HG03039 (cell line): Measurements from ENCODE around the gene SLC26A9.
"Not testable (repeated sequence)": the region's sequence is repeated elsewhere in the genome, so short reads cannot be mapped to it uniquely, and the experiment has no call there.

Source experiments
- ATAC-seq: cut with Tn5 transposase; IDR thresholded peaks from one replicate; pipeline ENCODE4 v1.9.1; 2021; ENCODE audit warnings: mild to moderate bottlenecking, moderate library complexity; ENCODE audit not compliant: unreplicated experiment

SLC26A9 gene

GRCh38 chr1:205896351-205896750, 46.9 kb downstream of the SLC26A9 start:
- ATAC-seq = no peak

DNA sequence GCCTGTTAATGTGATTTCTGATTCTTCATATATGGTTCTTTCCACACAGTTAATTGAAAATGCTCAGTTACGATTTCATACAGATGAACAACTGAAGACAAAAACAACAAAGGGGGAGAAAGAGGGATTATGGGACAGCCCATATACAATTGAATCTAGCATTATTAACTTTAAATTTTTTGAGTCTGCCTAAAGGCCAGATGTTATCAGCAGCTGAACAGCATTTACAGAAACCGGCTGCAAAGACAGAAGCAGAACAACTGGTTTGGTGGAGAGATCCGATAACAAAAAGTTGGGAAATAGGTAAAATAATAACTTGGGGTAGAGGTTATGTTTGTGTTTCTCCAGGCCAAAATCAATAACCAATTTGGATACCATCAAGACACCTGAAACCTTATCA, 49.1 kb downstream of the SLC26A9 start:
- not testable (repeated sequence) for ATAC-seq

DNA sequence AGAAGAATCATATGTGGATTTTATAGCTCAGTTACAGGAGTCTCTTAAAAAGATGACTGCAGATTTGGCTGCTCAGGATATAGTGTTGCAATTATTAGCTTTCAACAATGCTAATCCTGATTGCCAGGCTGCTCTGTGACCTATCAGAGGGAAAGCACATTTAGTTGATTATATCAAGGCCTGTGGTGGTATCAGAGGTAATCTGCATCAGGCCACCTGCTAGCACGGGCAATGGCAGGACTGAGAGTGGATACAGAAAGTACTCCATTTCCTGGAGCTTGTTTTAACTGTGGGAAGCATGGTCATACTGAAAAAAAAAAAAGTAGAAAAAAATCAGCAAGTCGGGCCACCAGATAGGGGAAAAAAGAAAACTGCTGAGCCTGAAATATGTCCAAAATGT, 51.1 kb downstream of the SLC26A9 start:
- ATAC-seq = not testable (repeated sequence)

DNA sequence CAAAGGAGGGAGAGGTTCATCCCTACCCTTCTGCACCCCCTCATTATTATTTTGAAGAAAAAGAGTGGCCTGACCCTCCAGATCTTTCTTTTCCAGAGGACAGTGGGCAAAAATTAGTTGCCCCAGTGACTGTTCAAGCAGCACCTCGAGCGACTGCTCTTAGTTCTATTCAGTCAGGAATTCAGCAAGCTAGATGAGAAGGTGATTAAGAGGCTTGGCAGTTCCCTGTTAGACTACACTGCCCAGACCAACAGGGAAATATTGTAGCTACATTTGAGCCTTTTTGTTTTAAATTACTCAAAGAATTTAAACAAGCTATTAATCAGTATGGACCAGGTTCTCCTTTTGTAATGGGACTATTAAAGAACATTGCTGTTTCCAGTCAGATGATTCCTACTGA, 51.8 kb downstream of the SLC26A9 start:
- not testable (repeated sequence) for ATAC-seq

GRCh38 chr1:205890631-205891030, 52.6 kb downstream of the SLC26A9 start:
- not testable (repeated sequence) for ATAC-seq

DNA sequence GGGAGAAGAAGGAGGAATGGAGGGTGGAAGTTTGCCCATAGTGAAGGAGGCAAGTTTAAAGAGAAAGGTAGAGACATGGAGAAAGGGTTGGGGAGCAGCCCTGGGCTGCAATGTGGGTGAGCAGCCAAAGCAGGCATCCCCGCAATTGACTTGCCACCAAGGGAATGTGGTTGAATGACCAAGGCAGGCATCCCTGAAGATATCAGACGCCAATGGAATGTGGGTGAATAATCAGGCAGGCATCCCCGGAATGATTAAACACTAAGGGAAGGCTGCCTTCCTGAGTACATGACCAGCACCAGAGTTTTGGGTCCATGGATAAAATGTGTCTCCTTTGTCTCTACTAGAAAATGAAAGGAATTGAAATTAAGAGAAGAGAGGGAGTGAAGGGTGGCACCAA, 53.5 kb downstream of the SLC26A9 start:
- not testable (repeated sequence) for ATAC-seq

- not testable (repeated sequence) for ATAC-seq
Observed at GRCh38 chr1:205889006-205889405, 54.2 kb downstream of the SLC26A9 start.

- no peak for ATAC-seq
Observed at GRCh38 chr1:205883792-205884191, 59.5 kb downstream of the SLC26A9 start.

DNA sequence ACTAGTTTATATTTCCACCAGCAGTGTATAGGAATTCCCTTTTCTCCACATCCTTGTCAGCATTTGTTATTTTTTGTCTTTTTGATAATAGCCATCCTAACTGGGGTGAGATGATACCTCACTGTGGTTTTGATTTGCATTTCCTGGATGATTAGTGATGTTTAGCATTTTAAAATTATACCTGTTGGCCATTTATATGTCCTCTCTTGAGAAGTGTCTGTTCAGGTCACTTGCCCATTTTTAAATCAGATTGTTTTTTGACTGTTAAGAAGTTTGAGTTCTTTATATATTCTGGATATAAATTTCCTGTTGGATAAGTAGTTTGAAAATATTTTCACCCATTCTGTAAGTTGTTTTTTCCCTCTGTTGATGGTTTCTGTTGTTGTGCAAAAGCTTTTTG, 62.3 kb downstream of the SLC26A9 start:
- no peak for ATAC-seq

DNA sequence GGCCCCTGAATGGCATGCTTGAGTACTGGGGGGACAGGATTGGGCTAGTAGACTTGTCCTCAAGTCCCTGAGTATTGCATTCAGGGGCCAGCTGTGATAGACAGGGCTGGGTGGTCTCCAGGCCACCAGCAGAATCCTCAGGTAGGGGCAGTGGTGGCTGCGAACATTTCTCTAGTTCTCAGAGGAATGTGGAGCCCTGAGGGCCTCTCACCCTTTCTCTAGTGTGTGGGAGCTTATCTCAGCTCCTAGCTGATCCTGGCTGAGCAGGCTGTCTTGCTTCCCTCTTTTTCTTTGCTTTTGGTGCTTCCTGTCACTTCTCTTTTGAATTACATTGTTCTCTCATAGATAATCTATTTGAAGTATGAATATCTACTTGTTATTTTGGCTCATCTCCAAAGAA, 63.3 kb downstream of the SLC26A9 start:
- no peak for ATAC-seq

DNA sequence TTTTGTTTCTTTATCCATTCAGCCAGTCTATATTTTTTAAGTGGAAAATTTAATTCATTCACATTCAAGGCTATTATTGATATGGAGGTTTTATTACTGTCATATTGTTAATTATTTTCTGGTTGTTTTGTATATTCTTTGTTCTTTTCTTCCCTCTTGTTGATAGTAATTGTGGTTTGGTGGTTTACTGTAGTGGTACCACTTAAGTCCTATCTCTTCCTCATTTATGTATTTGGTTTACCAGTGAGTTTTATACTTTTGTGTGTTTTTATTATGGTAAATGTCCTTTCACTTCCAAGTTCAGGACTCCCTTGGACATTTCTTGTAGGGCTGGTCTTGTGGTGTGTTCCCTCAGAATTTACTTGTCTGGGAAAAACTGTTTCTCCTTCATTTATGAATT, 65.2 kb downstream of the SLC26A9 start:
- no peak for ATAC-seq

DNA sequence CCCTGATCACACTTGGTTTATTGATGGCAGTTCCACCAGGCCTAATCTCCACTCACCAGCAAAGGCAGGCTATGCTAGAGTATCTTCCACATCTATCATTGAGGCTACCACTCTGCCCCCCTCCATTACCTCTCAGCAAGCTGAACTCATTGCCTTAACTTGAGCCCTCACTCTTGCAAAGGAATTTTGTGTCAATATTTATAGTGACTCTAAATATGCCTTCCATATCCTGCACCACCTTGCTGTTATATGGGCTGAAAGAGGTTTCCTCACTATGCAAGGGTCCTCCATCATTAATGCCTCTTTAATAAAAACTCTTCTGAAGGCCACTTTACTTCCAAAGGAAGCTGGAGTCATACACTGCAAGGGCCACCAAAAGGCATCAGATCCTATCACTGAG, 70.1 kb downstream of the SLC26A9 start:
- not testable (repeated sequence) for ATAC-seq

DNA sequence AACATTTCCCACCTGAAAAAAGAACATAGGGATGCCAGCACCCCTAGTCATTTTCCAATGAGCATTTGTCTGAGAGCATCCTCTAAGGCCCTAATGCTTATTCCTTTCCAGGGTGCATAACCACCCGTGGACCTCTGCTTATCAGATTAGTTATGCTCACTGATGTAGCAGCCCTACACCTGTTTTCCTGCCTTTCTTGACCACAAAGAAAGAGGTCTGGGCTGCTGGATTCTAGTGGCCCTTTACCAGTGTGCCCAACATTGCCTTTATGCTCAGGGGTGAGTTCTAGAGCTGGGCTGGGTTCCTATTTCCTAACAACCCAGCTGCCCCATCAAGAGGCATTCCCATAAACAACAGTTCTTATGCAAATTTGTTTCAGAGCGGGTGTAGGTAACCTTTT, 73.0 kb downstream of the SLC26A9 start:
- ATAC-seq = no peak
